ENCODE measurements around the gene PHTF1.

DNA sequence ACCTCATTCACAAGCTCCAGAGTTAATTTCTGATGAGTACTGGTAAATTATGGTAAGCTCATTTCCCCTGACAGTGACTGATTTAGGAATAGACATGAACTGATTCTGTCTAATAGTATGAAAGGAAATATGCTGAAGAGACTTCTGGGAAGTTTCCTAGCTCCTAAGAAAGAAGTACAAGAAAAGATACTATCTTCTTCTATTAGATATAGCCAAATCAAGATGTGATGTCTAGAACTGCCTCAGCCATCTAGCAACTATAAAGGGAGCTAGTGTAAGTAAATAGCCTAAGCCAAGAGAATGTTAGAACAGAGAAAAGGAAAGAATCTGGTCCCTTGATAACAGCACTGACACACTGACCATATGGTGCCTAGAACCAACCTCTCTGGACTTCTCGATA, 10.7 kb upstream of the PHTF1 start:
- TF ChIP-seq CTCF (IDR thresholded peaks at IDR 0.05) (no peak), POLR2A (IDR thresholded peaks at IDR 0.05) (no peak), POLR2AphosphoS5 (IDR thresholded peaks at IDR 0.05) (no peak), EP300 (IDR thresholded peaks at IDR 0.05) (no peak)

Data from gastroesophageal sphincter (tissue), 3 donors.